ENCODE results near the gene EMCN. TPM values are rescaled to one million over a fixed set of nuclear protein-coding genes. Genes with fewer than 3 reads are reported as not detected.
A peak's percentile ranks its signal among the peaks of the same experiment; 100 is the strongest.

EMCN gene
- total RNA-seq, 1 experiment from 2014 or later: not detected

DNA sequence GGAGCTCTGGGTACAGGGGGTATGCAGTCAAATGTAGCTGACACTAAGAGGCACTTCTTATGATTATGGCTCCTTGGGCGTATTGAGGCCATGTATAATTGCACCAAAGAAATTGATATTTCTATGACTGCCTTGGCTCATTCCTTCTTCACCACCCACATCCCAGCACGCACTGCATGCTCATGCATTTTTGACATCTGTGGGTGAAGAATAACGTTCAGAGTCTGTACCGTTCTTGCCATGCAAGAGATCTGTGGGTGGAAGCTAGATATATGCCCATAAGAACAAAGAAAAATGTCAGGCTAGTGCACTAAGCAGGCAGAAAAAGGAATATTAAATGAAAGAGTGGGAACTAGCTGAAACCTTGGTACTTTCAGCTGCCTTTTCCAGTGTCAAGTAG is 93.4 kb downstream of the EMCN start:
- H4K20me1 ChIP-seq (ENCODE audit: insufficient read depth): no peaks in the 10 kb centered on the region
- no peaks in the 10 kb centered on the region for H3K27me3 ChIP-seq (ENCODE audit: insufficient read depth, low read length)
- no peak overlapping the region for H3K4me2 ChIP-seq (ENCODE audit: low read length)
- no peak for DNase-seq (ENCODE audit: low read depth, low spot score)
- ChIA-PET CTCF (no interaction called here), RAD21 (ENCODE audit: low non-redundant PET in 1 of 2, low total read pairs in 2 of 2, uncharacterized antibody in 2 of 2, unreplicated experiment in 2 of 2) (no interaction called here), POLR2A (no interaction called here)
- H3K9me3 ChIP-seq (ENCODE audit: control insufficient read depth in 1 of 2, insufficient read depth in 1 of 2, low read depth in 1 of 2, low read length in 2 of 2): no peaks in the 10 kb centered on the region
- H3K9ac ChIP-seq (ENCODE audit: low read length): no peak overlapping the region
- no peaks in the 10 kb centered on the region for H3K79me2 ChIP-seq (ENCODE audit: insufficient read depth, low read length)
- TF ChIP-seq FOSL1 (IDR thresholded peaks at IDR 0.05; ENCODE audit: low read depth) (no peak), JUND (IDR thresholded peaks at IDR 0.05) (no peak), POLR2A (IDR thresholded peaks at IDR 0.05; ENCODE audit: borderline replicate concordance, extremely low read depth, insufficient read depth, insufficient read length) (no peak)
- TF ChIP-seq, protein P1, sequence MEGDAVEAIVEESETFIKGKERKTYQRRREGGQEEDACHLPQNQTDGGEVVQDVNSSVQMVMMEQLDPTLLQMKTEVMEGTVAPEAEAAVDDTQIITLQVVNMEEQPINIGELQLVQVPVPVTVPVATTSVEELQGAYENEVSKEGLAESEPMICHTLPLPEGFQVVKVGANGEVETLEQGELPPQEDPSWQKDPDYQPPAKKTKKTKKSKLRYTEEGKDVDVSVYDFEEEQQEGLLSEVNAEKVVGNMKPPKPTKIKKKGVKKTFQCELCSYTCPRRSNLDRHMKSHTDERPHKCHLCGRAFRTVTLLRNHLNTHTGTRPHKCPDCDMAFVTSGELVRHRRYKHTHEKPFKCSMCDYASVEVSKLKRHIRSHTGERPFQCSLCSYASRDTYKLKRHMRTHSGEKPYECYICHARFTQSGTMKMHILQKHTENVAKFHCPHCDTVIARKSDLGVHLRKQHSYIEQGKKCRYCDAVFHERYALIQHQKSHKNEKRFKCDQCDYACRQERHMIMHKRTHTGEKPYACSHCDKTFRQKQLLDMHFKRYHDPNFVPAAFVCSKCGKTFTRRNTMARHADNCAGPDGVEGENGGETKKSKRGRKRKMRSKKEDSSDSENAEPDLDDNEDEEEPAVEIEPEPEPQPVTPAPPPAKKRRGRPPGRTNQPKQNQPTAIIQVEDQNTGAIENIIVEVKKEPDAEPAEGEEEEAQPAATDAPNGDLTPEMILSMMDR (IDR thresholded peaks at IDR 0.05 in 2 of 3, conservative IDR thresholded peaks at IDR 0.05 in 1 of 3; ENCODE audit: borderline replicate concordance in 1 of 3, insufficient read depth in 1 of 3, low read depth in 2 of 3, low read length in 2 of 3): no peak
- ATAC-seq: no peak
- no peak overlapping the region for H2AFZ ChIP-seq (ENCODE audit: low read depth, low read length, poor library complexity, severe bottlenecking)
- no peaks in the 10 kb centered on the region; the same call in 1 of the 2 replicates for H3K9me2 ChIP-seq (ENCODE audit: insufficient read depth)
- no peak overlapping the region for H3K4me3 ChIP-seq (replicated peaks in 1 of 2; ENCODE audit: low read depth in 1 of 2, low read length in 2 of 2)
- H3K4me1 ChIP-seq (ENCODE audit: control insufficient read depth in 1 of 2, insufficient read depth in 2 of 2, low read length in 2 of 2): peaks cover 4 to 16% of the 10 kb centered on the region in 2 experiments; a peak in 3 of 4 replicates
- H3K36me3 ChIP-seq (ENCODE audit: control insufficient read depth in 1 of 2, insufficient read depth in 2 of 2, low read length in 2 of 2): no peaks in the 10 kb centered on the region
- no peak overlapping the region for H3K27ac ChIP-seq (ENCODE audit: low read depth, low read length)
- no TSS peak for BruUV-seq (replicated peaks)
- intact Hi-C loops (cut with micrococcal nuclease): loop anchor here (5.0 to 10.0 kb wide), 3 partner anchors 480 to 1300 kb away; no protein-coding TSS in a partner anchor

DNA sequence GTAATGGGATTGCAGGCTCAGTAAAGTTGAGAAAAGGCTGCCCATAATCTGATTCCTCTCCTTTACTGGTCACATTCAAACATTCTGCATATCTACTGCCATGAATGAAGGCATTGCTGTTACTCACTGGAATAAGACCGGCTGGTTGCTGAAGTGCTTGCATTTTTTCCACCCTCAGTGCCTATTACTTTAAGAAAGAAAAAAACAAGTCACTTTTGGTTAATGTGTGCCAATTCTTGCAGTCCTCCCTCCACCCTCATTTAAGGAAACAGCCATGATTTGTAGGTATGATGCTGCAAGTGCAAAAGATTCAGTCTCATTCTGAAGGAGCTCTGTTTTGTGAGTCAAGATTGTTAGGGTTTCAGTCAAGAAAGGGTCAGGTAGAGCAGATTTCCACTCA is 94.9 kb downstream of the EMCN start:
- Histone ChIP-seq H3K4me3 (replicated peaks in 1 of 2; ENCODE audit: low read depth in 1 of 2, low read length in 2 of 2) (no peak overlapping the region), H2AFZ (ENCODE audit: low read depth, low read length, poor library complexity, severe bottlenecking) (peak overlapping the region; percentile 0), H3K4me2 (ENCODE audit: low read length) (no peak overlapping the region), H3K9ac (ENCODE audit: low read length) (no peak overlapping the region), H4K20me1 (ENCODE audit: insufficient read depth) (no peaks in the 10 kb centered on the region), H3K79me2 (ENCODE audit: insufficient read depth, low read length) (no peaks in the 10 kb centered on the region), H3K27ac (ENCODE audit: low read depth, low read length) (no peak overlapping the region), H3K4me1 (ENCODE audit: control insufficient read depth in 1 of 2, insufficient read depth in 2 of 2, low read length in 2 of 2) (peaks cover 4 to 8% of the 10 kb centered on the region in 2 experiments; a peak in 3 of 4 replicates), H3K36me3 (ENCODE audit: control insufficient read depth in 1 of 2, insufficient read depth in 2 of 2, low read length in 2 of 2) (no peaks in the 10 kb centered on the region), H3K27me3 (ENCODE audit: insufficient read depth, low read length) (no peaks in the 10 kb centered on the region), H3K9me2 (ENCODE audit: insufficient read depth) (no peaks in the 10 kb centered on the region; the same call in none of the 2 replicates), H3K9me3 (ENCODE audit: control insufficient read depth in 1 of 2, insufficient read depth in 1 of 2, low read depth in 1 of 2, low read length in 2 of 2) (no peaks in the 10 kb centered on the region)
- RAD21 ChIA-PET (ENCODE audit: low non-redundant PET in 1 of 2, low total read pairs in 2 of 2, uncharacterized antibody in 2 of 2, unreplicated experiment in 2 of 2): no interaction called here
- CTCF ChIA-PET: no interaction called here
- POLR2A ChIA-PET: no interaction called here
- DNase-seq (ENCODE audit: low read depth, low spot score) (no peak), ATAC-seq (no peak)
- intact Hi-C loops (cut with micrococcal nuclease): loop anchor here (5.0 to 10.0 kb wide), 3 partner anchors 482 to 1302 kb away; no protein-coding TSS in a partner anchor
- no TSS peak for BruUV-seq (replicated peaks)
- TF ChIP-seq RAD21 (IDR thresholded peaks at IDR 0.05; ENCODE audit: low read depth) (peak; percentile 9; the same call in 1 of the 2 replicates), SRF (IDR thresholded peaks at IDR 0.05; ENCODE audit: low read depth) (no peak), FOSL1 (IDR thresholded peaks at IDR 0.05; ENCODE audit: low read depth) (no peak), ELF1 (IDR thresholded peaks at IDR 0.05; ENCODE audit: borderline replicate concordance, low read depth) (no peak), ZNF274 (IDR thresholded peaks at IDR 0.05; ENCODE audit: low read depth, low read length) (no peak)
- TF ChIP-seq, protein P2, sequence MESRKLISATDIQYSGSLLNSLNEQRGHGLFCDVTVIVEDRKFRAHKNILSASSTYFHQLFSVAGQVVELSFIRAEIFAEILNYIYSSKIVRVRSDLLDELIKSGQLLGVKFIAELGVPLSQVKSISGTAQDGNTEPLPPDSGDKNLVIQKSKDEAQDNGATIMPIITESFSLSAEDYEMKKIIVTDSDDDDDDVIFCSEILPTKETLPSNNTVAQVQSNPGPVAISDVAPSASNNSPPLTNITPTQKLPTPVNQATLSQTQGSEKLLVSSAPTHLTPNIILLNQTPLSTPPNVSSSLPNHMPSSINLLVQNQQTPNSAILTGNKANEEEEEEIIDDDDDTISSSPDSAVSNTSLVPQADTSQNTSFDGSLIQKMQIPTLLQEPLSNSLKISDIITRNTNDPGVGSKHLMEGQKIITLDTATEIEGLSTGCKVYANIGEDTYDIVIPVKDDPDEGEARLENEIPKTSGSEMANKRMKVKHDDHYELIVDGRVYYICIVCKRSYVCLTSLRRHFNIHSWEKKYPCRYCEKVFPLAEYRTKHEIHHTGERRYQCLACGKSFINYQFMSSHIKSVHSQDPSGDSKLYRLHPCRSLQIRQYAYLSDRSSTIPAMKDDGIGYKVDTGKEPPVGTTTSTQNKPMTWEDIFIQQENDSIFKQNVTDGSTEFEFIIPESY (IDR thresholded peaks at IDR 0.05; ENCODE audit: extremely low read depth, insufficient replicate concordance, low read length): no peak
- TF ChIP-seq, protein P3, sequence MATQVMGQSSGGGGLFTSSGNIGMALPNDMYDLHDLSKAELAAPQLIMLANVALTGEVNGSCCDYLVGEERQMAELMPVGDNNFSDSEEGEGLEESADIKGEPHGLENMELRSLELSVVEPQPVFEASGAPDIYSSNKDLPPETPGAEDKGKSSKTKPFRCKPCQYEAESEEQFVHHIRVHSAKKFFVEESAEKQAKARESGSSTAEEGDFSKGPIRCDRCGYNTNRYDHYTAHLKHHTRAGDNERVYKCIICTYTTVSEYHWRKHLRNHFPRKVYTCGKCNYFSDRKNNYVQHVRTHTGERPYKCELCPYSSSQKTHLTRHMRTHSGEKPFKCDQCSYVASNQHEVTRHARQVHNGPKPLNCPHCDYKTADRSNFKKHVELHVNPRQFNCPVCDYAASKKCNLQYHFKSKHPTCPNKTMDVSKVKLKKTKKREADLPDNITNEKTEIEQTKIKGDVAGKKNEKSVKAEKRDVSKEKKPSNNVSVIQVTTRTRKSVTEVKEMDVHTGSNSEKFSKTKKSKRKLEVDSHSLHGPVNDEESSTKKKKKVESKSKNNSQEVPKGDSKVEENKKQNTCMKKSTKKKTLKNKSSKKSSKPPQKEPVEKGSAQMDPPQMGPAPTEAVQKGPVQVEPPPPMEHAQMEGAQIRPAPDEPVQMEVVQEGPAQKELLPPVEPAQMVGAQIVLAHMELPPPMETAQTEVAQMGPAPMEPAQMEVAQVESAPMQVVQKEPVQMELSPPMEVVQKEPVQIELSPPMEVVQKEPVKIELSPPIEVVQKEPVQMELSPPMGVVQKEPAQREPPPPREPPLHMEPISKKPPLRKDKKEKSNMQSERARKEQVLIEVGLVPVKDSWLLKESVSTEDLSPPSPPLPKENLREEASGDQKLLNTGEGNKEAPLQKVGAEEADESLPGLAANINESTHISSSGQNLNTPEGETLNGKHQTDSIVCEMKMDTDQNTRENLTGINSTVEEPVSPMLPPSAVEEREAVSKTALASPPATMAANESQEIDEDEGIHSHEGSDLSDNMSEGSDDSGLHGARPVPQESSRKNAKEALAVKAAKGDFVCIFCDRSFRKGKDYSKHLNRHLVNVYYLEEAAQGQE (IDR thresholded peaks at IDR 0.05; ENCODE audit: low read depth): no peak

Data from HCT116 (cell line).